Smooth muscle cell of the brain vasculature (primary cell): Measurements from ENCODE around the gene MAPRE3.

ENCODE experiments used
- DNase-seq: peaks from one replicate; pipeline ENCODE4 v3.0.0-alpha.2; 2012; ENCODE audit warnings: low read depth, low spot score

Gene MAPRE3

GRCh38 chr2:26950246-26950645, 20.2 kb upstream of the MAPRE3 start:
- DNase-seq, result no peak

- DNase-seq, result no peak
Measured at GRCh38 chr2:26951236-26951635, 19.2 kb upstream of the MAPRE3 start.

GRCh38 chr2:26952374-26952773, 18.1 kb upstream of the MAPRE3 start:
- no peak for DNase-seq

GRCh38 chr2:26954135-26954534, 16.3 kb upstream of the MAPRE3 start:
- DNase-seq, result no peak

GRCh38 chr2:26957041-26957440, 13.4 kb upstream of the MAPRE3 start:
- no peak for DNase-seq

GRCh38 chr2:26957534-26957933, 12.9 kb upstream of the MAPRE3 start:
- DNase-seq, result no peak

GRCh38 chr2:26959331-26959730, 11.1 kb upstream of the MAPRE3 start:
- no peak for DNase-seq

GRCh38 chr2:26964446-26965130, 5.8 kb upstream of the MAPRE3 start:
- DNase-seq, result no peak

GRCh38 chr2:26968001-26968400, 2.4 kb upstream of the MAPRE3 start:
- DNase-seq, result no peak

GRCh38 chr2:26969077-26969844, 1.2 kb upstream of the MAPRE3 start:
- DNase-seq, result no peak

- no peak for DNase-seq
Measured at GRCh38 chr2:26970928-26971627, 641 bp downstream of the MAPRE3 start.

GRCh38 chr2:26971911-26972786, 1.7 kb downstream of the MAPRE3 start:
- no peak for DNase-seq

GRCh38 chr2:26974352-26974751, 3.9 kb downstream of the MAPRE3 start:
- DNase-seq, result no peak

- no peak for DNase-seq
Measured at GRCh38 chr2:26975102-26975501, 4.7 kb downstream of the MAPRE3 start.

GRCh38 chr2:26975656-26976055, 5.2 kb downstream of the MAPRE3 start:
- DNase-seq, result no peak

- no peak for DNase-seq
Measured at GRCh38 chr2:26976237-26976636, 5.8 kb downstream of the MAPRE3 start.

GRCh38 chr2:26977012-26977411, 6.6 kb downstream of the MAPRE3 start:
- DNase-seq, result no peak

- DNase-seq, result no peak
Measured at GRCh38 chr2:26978061-26978596, 7.7 kb downstream of the MAPRE3 start.

GRCh38 chr2:26979741-26980140, 9.3 kb downstream of the MAPRE3 start:
- no peak for DNase-seq

- DNase-seq, result no peak
Measured at GRCh38 chr2:26980971-26981370, 10.5 kb downstream of the MAPRE3 start.

- no peak for DNase-seq
Measured at GRCh38 chr2:26982102-26982742, 11.8 kb downstream of the MAPRE3 start.
